Activated CD4-positive, alpha-beta T cell treated with anti-CD3 and anti-CD28 coated beads, Interleukin-2, Interleukin-4, amounts not matched to agents 100 ng/mL and 50 ng/mL, durations not matched to agents 16 hours and 8 hours (primary cell): Measurements from ENCODE around the gene EGFR.

Experiments used
- DNase-seq: peaks from one replicate; pipeline ENCODE4 v3.0.0-alpha.2; 2020; ENCODE audit warnings: low spot score

Gene EGFR

DNA sequence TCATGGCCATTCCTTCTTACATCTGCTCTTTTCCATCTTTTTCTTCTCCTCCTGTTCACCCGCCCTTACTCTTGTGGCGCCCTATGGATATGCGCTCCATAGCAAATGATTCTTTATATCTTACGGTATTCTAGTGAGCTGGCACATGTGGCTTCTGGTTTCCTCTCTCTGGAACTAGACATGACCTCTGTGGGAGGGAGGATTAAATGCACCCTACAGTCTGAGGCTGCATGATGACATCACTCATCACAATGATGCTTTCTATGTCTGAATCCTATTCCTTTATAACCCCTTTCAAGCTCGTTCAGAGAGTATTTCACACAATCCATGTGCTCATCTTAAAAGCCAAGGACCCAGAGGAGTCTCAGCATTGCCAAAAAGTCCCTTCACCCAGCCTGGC lies 153.3 kb downstream of the EGFR start:
- no peak for DNase-seq

DNA sequence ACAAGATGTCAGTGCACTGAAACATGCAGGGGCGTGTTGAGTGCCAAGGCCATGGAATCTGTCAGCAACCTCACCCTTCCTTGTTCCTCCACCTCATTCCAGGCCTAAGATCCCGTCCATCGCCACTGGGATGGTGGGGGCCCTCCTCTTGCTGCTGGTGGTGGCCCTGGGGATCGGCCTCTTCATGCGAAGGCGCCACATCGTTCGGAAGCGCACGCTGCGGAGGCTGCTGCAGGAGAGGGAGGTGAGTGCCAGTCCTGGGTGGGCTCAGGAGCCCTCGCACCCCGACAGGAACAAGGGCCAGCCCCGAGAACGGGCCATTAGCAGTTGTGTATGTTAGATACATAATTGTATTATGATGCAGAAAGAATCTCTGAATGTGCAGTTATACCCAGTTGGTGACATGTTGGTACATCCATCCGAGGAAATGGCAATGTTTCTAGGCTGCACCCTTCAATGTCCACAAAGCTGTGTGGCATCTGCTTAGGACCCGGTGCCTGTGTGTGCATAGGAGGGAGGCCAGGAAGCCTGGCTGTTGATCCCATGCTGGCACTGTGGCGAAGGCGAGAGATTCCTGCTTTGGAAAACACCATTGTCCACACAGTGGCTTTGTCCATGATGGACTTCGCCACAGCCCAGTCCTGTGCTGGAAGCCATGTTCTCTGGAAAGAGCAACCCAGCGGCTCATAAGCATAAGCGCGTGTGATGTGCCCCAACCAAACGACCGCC lies 154.2 kb downstream of the EGFR start:
- no peak for DNase-seq

DNA sequence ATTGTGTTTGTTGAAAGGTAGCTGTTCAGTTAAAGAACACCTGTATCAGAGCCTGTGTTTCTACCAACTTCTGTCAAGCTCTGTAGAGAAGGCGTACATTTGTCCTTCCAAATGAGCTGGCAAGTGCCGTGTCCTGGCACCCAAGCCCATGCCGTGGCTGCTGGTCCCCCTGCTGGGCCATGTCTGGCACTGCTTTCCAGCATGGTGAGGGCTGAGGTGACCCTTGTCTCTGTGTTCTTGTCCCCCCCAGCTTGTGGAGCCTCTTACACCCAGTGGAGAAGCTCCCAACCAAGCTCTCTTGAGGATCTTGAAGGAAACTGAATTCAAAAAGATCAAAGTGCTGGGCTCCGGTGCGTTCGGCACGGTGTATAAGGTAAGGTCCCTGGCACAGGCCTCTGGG lies 154.9 kb downstream of the EGFR start:
- DNase-seq: no peak

DNA sequence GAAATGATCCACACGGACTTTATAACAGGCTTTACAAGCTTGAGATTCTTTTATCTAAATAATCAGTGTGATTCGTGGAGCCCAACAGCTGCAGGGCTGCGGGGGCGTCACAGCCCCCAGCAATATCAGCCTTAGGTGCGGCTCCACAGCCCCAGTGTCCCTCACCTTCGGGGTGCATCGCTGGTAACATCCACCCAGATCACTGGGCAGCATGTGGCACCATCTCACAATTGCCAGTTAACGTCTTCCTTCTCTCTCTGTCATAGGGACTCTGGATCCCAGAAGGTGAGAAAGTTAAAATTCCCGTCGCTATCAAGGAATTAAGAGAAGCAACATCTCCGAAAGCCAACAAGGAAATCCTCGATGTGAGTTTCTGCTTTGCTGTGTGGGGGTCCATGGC lies 155.6 kb downstream of the EGFR start:
- no peak for DNase-seq

DNA sequence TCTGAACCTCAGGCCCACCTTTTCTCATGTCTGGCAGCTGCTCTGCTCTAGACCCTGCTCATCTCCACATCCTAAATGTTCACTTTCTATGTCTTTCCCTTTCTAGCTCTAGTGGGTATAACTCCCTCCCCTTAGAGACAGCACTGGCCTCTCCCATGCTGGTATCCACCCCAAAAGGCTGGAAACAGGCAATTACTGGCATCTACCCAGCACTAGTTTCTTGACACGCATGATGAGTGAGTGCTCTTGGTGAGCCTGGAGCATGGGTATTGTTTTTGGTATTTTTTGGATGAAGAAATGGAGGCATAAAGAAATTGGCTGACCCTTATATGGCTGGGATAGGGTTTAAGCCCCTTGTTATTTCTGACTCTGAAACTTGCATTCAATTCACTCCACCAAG lies 156.0 kb downstream of the EGFR start:
- no peak for DNase-seq

DNA sequence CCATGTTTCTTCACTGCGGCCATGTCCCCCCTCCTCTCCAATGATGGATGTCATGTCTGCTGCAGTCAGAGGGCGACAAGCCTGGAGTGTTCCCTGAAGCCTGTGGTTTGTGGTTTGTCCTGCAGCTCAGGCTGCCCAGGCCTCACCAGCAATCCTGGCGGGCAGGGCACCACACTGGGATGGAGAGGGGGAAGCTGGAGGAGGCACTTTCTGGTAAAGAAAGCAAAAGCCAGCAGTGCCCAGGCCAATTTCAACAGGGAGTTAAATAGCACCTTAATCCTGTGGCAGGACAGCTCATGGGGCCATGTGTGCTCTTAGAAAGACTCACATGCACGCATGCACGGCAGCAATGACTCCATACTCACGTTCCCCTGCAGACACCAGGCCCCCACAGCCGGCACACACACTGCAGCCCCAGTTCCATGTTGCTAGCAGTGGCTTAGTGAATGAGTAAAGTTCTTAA lies 158.3 kb downstream of the EGFR start:
- DNase-seq: no peak

DNA sequence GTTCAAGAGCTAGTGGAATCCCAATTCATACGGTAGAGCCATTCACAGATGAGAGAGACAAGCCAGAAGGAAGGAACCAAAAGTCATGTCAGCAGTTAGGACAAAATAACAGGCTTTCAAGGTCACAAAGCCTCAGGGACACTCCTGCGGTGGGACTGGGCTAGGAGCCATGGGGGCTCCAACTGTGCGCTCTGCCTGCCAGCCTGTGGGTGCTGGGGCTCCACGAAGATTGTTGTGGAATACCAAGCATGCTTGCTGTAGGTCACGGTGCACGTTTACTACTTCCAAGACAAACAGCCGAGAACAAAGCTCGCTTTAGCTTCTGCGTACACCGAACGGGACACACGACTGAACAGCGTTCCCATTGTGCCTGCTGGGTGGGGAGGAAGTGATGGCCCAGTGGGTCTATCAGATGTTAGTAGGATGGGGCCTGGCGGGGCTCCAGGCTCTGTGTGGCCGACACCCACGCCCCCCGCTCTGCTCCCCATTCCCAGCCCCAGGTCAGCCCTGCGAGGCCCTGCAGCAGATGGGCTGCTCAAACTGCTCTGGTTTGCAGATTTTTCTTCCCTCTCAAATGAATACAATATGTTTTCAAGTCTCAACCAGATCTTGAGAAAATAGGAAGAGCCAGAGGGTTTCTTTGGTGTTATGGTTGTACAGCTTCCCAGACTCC lies 158.9 kb downstream of the EGFR start:
- no peak for DNase-seq

DNA sequence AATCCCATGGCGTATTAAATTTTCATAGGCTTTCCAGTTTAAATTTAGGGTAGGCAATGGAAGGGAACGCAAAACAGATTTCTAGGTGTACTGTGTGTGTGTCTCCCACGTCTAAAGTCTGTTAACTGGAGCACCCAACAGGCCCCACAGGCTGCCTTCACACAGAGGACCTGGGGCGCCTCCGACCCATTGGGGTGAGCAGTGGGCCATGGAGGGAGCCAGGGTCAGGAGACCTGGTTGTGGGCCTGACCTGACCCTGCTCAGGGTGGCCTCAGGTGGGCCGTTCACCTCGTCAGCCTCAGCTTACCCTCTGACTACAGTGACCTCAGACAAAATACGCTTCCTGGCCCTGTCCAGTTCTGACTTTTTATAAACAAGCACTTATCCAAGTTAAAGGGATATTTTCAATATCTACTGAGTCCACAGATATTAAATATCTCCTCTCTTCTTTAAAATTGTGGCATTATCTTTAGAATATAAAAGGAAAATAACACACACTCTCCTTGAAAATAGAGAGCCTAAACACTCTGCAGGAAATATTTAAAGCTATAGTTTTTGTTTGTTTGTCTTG lies 159.6 kb downstream of the EGFR start:
- no peak for DNase-seq

DNA sequence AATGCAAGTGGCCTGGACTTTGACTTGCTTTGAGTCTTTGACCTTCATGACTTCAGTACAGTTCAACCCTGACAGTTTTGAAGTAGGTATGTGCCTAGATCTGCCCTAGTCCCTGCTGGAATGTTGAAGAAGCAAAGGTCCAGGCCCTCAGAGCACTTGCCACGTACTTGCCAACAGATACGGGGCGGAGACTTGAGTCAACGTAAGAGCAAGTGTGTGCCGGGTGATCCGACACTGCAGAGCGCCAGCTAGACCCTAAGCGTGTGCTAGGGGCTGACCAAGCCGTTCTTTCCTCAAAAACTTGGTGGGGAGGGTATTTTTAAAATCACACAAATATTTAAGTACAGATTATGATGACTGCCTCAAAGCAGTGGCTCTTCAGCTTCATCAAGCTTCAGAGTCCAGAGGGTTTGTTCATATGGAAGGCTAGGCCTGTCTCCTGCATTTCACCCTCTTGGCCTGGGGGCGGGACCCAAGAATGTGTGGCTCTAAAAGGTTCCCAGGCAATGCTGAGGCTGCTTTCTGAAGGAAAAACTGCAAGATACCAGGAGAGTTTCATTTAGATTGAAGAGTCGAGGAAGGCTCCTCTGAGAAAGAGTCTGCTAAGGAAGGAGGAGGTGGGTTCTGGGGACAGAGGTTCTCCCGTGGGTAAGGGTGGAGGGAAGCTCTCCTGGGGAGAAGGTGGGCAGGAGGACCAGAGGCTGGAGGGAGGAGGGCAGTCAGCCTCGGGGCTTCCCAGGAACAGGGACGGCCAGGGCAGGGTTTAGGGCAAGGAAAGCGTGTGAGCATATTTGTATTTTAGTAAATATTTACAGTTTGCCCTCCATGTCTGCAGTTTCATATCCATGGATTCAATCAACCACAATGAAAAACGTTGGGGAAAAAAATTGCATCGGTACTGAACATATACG lies 160.3 kb downstream of the EGFR start:
- no peak for DNase-seq

DNA sequence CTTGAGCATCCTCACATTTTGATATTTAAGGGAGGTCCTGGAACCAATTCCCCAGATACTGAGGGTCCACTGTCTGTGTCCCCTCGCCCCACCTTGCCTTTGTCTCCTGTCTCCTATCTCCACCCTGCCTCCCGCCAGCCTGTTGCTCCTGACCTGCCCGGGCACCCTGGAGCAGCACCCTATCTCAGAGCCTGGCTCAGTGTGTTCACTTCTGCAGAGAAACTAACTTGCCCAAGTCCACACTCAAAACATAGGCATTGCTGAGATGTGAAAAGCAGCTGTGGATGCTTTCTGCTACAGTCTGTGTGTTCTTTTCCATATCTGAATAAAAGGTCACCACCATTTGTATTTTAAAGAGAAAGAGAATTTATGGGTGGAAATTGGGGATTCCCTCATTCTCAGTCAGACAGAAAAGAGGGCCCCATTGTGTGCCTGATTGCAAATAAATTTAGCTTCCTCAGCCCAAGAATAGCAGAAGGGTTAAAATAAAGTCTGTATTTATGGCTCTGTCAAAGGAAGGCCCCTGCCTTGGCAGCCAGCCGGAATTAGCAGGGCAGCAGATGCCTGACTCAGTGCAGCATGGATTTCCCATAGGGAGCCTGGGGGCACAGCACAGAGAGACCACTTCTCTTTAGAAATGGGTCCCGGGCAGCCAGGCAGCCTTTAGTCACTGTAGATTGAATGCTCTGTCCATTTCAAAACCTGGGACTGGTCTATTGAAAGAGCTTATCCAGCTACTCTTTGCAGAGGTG lies 161.3 kb downstream of the EGFR start:
- no peak for DNase-seq

DNA sequence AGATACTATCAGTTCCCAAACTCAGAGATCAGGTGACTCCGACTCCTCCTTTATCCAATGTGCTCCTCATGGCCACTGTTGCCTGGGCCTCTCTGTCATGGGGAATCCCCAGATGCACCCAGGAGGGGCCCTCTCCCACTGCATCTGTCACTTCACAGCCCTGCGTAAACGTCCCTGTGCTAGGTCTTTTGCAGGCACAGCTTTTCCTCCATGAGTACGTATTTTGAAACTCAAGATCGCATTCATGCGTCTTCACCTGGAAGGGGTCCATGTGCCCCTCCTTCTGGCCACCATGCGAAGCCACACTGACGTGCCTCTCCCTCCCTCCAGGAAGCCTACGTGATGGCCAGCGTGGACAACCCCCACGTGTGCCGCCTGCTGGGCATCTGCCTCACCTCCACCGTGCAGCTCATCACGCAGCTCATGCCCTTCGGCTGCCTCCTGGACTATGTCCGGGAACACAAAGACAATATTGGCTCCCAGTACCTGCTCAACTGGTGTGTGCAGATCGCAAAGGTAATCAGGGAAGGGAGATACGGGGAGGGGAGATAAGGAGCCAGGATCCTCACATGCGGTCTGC lies 162.2 kb downstream of the EGFR start:
- no peak for DNase-seq

DNA sequence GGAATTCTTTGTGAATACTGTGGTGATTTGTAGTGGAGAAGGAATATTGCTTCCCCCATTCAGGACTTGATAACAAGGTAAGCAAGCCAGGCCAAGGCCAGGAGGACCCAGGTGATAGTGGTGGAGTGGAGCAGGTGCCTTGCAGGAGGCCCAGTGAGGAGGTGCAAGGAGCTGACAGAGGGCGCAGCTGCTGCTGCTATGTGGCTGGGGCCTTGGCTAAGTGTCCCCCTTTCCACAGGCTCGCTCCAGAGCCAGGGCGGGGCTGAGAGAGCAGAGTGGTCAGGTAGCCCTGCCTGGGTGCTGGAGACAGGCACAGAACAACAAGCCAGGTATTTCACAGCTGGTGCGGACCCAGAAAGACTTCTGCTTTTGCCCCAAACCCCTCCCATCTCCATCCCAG lies 162.9 kb downstream of the EGFR start:
- DNase-seq: no peak

DNA sequence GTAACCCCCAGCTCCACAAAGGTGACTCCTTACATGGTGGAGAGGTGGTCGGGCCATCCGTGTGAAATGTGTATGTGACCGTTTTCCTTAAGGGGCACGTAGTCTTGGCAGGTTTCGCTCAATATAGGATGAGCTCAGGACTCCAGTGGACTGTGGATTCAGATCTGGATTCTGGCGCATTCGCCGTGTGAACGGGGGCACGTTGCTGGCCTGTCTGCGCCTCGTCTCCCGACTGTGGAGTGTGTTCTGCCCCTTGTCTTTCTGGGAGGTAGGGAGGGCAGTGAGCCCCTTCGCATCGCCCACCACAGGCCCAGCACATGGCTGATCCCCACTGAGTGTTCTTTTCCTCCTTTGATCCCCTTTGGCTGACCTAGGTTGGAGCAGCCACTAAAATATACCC lies 165.1 kb downstream of the EGFR start:
- no peak for DNase-seq

DNA sequence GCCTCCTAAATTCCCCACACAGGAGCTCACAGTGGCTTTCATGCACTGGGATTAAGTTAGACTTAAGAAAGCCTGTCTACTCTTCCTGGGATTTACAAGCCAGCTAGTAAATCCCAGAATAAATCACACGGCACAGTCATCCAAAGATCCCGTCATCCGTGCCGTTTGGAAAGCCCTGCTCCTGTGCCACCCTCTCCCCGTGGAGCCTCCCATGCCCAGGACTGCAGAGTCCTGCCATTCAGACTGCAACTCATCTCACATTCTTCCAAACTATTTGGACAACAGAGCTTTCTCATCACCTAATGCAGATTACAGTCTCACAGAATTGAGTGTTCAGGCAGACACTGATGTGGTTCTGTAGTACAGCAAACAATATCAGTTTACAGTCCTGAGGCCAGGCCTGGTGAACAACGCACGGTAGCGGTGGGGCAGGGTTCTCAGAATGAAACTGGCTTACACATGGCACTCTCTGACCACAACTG lies 166.5 kb downstream of the EGFR start:
- peak; percentile 51 for DNase-seq

DNA sequence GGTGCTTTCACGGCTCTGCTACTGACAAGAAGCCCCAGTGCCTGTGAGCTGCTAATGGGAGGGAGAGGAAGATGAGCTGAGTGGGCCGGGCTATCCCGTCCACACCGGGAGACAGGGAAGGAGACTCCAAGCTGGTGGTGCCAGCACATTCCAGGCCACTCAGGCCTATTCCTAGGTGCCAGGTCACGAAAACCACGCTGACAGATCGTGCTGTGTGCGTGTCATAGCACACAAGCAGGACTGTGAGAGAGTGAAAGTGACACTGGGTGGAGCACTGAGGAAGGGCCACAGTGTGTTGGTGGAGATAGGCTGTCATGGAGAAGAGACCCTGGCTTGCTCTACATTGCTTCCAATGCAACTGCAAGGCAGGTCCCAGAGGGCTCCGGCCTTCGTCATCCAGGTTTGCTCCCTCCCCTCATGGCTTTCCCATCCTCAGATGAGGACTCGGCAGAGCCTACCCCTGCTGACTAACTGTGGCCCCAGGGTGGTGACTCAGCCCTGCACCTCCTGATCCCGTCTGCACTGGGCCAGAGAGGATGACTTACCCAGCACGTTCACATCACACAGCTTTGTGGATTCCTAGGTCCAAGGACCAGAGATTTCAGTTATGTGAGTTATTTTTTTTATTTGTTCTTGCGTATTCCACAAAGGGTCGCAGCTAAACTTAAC lies 167.3 kb downstream of the EGFR start:
- DNase-seq: peak; percentile 32

DNA sequence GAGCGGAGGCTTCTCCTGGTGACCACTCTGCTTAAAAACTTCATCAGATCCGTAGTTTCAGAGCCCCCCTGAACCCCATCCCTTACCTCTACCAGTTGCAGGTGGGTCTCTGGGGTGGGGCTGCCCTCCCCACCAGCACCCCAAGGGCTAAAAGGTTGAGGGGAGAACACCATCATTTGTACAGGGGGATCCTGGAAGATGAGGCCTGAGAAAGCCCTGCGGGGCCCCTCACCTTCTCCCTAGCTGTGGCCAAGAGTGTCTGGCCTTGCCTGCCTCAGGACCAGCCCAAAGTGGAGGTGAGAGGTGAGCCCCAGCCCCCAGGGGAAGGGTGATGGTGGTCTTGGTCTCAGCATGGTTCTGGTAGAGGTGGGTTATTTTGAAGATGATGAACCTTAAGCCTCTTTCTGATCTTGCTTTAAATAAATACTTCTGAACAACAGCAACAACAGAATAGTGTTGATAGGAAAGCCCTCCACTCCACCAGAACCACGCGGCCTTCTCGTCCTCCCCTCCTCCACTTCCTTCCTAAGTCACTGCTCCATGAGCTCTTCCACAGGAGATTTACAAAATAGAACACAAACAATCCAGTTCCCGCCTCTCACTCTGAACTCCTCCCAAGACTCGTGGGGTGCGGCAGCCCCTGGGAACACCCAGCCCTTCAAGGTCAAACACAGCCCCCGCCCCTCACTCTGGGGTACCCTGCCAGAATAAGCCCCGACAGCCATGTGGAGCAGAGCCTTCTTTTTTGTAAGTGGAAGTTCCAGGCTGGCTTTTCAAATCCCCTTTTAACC lies 169.1 kb downstream of the EGFR start:
- no peak for DNase-seq

DNA sequence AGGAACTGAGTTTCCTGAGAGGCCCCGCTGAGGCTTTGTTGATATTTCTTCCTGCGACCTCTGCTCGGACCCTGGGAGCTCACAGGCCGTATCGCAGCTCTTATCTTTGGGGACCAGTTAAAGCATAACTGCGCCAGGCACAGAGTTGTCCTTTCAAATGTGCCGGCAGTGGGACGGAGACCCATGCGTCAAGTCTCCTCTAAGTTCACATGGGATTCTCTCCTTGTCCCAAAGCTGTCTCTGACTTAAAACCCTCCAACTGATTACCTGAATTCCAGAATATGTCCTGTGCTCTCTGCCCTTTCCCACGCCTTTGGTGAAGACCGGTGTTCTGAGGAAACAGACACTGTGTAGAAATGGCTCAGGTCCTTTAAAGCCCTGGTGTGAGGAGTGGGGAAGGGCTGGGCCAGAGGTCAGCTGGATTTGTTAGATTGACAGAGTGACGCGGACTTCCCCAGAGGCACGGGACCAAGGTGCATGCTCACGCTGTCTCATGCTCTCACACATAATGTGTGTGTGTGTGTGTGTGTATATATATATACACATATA lies 169.8 kb downstream of the EGFR start:
- DNase-seq: no peak

DNA sequence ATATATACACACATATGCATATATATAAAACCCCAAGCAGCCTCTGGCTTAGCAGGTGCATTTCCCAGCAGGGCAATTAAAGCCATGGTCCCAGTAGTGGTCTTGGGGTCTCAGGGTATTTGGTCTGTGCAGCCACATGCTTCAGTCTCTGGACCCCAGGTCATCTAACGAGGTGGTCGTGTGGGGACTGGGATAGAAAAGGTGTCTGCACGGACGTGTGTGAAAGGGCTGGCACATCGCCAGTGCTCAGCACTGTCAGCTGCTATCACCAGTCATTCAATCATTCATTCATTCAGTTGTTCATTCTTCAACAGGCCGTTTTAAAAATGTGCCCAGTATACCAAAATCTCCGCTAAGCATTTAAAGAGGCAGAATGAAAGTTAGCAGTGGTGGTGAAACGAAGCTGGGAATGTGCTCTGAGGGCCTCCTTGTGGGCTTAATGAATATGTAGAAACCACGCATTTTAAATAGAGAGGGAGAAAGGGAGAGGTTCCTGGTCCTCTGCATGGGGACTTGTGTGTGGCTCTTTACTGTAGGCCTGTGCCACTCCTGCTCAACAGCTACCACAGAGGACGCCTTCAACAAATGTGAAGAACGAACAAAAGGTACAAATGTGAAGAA lies 170.4 kb downstream of the EGFR start:
- DNase-seq: no peak

DNA sequence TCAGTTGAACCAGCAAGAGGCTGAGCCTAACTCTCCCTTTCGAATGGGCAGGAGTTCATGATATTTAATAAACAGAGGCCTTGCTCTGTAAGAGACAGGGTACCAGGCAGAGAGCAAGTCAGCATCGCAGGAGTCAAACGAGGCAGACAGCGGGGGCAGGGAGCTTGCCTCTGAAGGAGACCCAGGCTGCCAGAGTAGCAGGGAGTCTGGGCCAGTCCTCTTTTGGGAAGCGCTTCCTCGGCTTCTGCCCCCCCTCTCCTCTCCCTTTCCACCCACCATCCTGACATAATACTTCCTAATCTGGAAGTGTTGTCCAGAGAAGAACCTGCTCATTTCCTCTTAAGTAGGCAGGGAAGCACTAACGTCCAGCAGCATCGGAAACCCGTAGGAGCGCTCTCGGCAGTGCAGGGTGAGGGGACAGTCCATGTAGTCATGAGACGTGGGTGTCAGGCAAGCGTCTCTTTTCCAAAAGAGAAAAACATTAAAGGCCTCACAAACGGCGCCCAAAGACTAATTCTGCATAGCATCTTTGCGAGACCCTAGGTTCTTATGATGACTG lies 171.1 kb downstream of the EGFR start:
- no peak for DNase-seq
